SK-N-SH (cell line): Measurements from ENCODE around the gene ATP13A3. TPM values are rescaled to one million over a fixed set of nuclear protein-coding genes. Genes with fewer than 3 reads are reported as not detected.

Experiments
- CTCF ChIA-PET: fragments of 300-600, 350-600 bp; formaldehyde crosslinking; extraction: SDS; loops from one replicate; lab custom pipeline; 2021; lab: Yijun Ruan, JAX
- POLR2A ChIA-PET: fragments of 350-600 bp; sonication (Branson Sonifier 250); formaldehyde crosslinking; extraction: SDS; loops from one replicate; lab custom pipeline; 2020; ENCODE audit warnings: antibody characterized with exemption, inconsistent platforms; lab: Yijun Ruan, JAX
- DNase-seq: peaks from one replicate; pipeline ENCODE4 v3.0.0; 2012
- H2AFZ ChIP-seq: fragments of 200-600 bp; sonication (generic); 2 replicates; pipeline ENCODE4 v1.8.1; 2016; ENCODE audit warnings: antibody characterized with exemption, mild to moderate bottlenecking, low read depth
- H3F3A ChIP-seq: fragments of 200-600 bp; sonication (generic); replicated peaks from 2 replicates; pipeline ENCODE3; 2016; ENCODE audit warnings: antibody characterized with exemption, mild to moderate bottlenecking; ENCODE audit not compliant: insufficient read depth
- H3K27ac ChIP-seq, 2 experiments: fragments of 200-500 bp in 1 of 2; fragments of 200-600 bp in 1 of 2; sonication (Bioruptor generic) in 1 of 2; sonication (generic), shearing (Covaris generic) in 1 of 2; 2 replicates each; pipeline versions ENCODE4 v1.5.1 to v1.6.1; 2014 to 2016; ENCODE audit warnings: low read depth in 2 of 2, inconsistent platforms in 1 of 2, low read length in 1 of 2, mild to moderate bottlenecking in 1 of 2, mixed read lengths in 1 of 2
- H3K27me3 ChIP-seq: fragments of 200-600 bp; sonication (generic), shearing (Covaris generic); 2 replicates; pipeline ENCODE4 v1.6.1; 2016; ENCODE audit warnings: mixed run types; ENCODE audit not compliant: insufficient read depth
- H3K36me3 ChIP-seq, 2 experiments: fragments of 200-500 bp in 1 of 2; fragments of 200-600 bp in 1 of 2; sonication (Bioruptor generic) in 1 of 2; sonication (generic) in 1 of 2; replicated peaks in 1 of 2; 2 replicates each; pipeline versions ENCODE3 to v1.5.1; 2014 to 2016; ENCODE audit warnings: low read length in 1 of 2, mild to moderate bottlenecking in 1 of 2; ENCODE audit not compliant: insufficient read depth in 2 of 2, control insufficient read depth in 1 of 2
- H3K4me1 ChIP-seq, 2 experiments: fragments of 200-500 bp in 1 of 2; fragments of 200-600 bp in 1 of 2; sonication (Bioruptor generic) in 1 of 2; sonication (generic), shearing (Covaris generic) in 1 of 2; 2 replicates each; pipeline versions ENCODE4 v1.5.1 to v1.6.1; 2014 to 2016; ENCODE audit warnings: low read depth in 1 of 2, low read length in 1 of 2, mixed run types in 1 of 2; ENCODE audit not compliant: insufficient read depth in 2 of 2, control insufficient read depth in 1 of 2
- H3K4me2 ChIP-seq: fragments of 200-600 bp; sonication (generic), shearing (Covaris generic); 2 replicates; pipeline ENCODE4 v1.6.1; 2017; ENCODE audit warnings: mixed run types
- H3K4me3 ChIP-seq, 2 experiments: fragments of 200-500 bp in 1 of 2; fragments of 200-600 bp in 1 of 2; sonication (Bioruptor generic) in 1 of 2; sonication (generic), shearing (Covaris generic) in 1 of 2; 2 replicates each; pipeline versions ENCODE4 v1.5.1 to v1.8.1; 2014 to 2016; ENCODE audit warnings: low read depth in 2 of 2, inconsistent platforms in 1 of 2, low read length in 1 of 2, mild to moderate bottlenecking in 1 of 2, mixed read lengths in 1 of 2, moderate library complexity in 1 of 2
- H3K79me2 ChIP-seq: fragments of 200-600 bp; sonication (generic); 2 replicates; pipeline ENCODE4 v1.8.1; 2017; ENCODE audit warnings: mild to moderate bottlenecking; ENCODE audit not compliant: insufficient read depth
- H3K9ac ChIP-seq: fragments of 200-600 bp; sonication (generic); 2 replicates; pipeline ENCODE4 v1.6.1; 2017; ENCODE audit warnings: mixed run types
- H3K9me2 ChIP-seq: fragments of 200-600 bp; sonication (generic); 2 replicates; pipeline ENCODE4 v1.6.1; 2017; ENCODE audit warnings: mixed run types
- H3K9me3 ChIP-seq: fragments of 200-600 bp; sonication (generic); 2 replicates; pipeline ENCODE4 v1.6.1; 2017; ENCODE audit warnings: mixed run types, mild to moderate bottlenecking, moderate library complexity
- H4K20me1 ChIP-seq: fragments of 200-600 bp; sonication (generic); 2 replicates; pipeline ENCODE4 v1.6.1; 2017; ENCODE audit warnings: mild to moderate bottlenecking, mixed run types; ENCODE audit not compliant: insufficient read depth
- CTCF ChIP-seq: fragments of 200-600 bp; sonication (generic); IDR thresholded peaks from 2 replicates; pipeline ENCODE4 v1.6.1; 2017; ENCODE audit warnings: antibody characterized with exemption, mild to moderate bottlenecking, moderate library complexity
- EP300 ChIP-seq, 2 experiments: IDR thresholded peaks; 2 replicates each; pipeline versions ENCODE4 v1.4.0 to v1.6.1; 2012; ENCODE audit warnings: borderline replicate concordance in 1 of 2, low read depth in 1 of 2, low read length in 1 of 2
- FOXJ3 ChIP-seq: sonication (generic); formaldehyde crosslinking; IDR thresholded peaks from 2 replicates; pipeline ENCODE4 v1.5.1; 2020; ENCODE audit warnings: mild to moderate bottlenecking, missing genetic modification reagents
- NFIC ChIP-seq: IDR thresholded peaks from 2 replicates; pipeline ENCODE4 v1.4.0; 2012; ENCODE audit warnings: borderline replicate concordance
- POLR2AphosphoS5 ChIP-seq: IDR thresholded peaks from 2 replicates; pipeline ENCODE4 v1.6.1; 2012; ENCODE audit warnings: low read depth, low read length
- RAD21 ChIP-seq: IDR thresholded peaks from 2 replicates; pipeline ENCODE4 v1.6.1; 2012; ENCODE audit warnings: mild to moderate bottlenecking, low read length
- SMC3 ChIP-seq: IDR thresholded peaks from 2 replicates; pipeline ENCODE4 v1.6.1; 2012; ENCODE audit warnings: low read depth, low read length, improper control_type of control experiment
- USF2 ChIP-seq: fragments of 150-350 bp; IDR thresholded peaks from 2 replicates; pipeline ENCODE4 v1.6.1; 2017; ENCODE audit warnings: antibody characterized with exemption, low read length, low read depth, borderline replicate concordance
- WGBS: methylation state at CpG from one replicate; pipeline ENCODE4 v1.1.6; 2017; ENCODE audit warnings: low lambda C conversion rate; 5-methylcytosine and 5-hydroxymethylcytosine counted together
- polyA plus RNA-seq, 3 experiments: library from polyadenylated mRNA; depleted of rRNA; stranded (reverse); fragments of >200 nt; gene quantifications; 2 replicates each; pipeline ENCODE4 v1.2.3, GENCODE V29; 2012

ATP13A3 gene
- polyA plus RNA-seq, 1 of the 3 experiments (the other 2 are of a cell fraction) = 48.2 TPM

GRCh38 chr3:194507571-194507970 lies 20.8 kb upstream of the ATP13A3 start:
- no peaks in the 10 kb centered on the region for H3K27me3 ChIP-seq
- H3F3A ChIP-seq = peaks cover 4% of the 10 kb centered on the region
- TF ChIP-seq SMC3 (no peak), CTCF (no peak), FOXJ3 (CRISPR knock-in tag) (no peak), EP300 (IDR thresholded peaks at IDR 0.05; ENCODE audit: borderline replicate concordance in 1 of 2, low read depth in 1 of 2, low read length in 1 of 2) (no peak), RAD21 (no peak), USF2 (no peak)
- H4K20me1 ChIP-seq = no peaks in the 10 kb centered on the region
- ChIA-PET POLR2A (no interaction called here), CTCF (no interaction called here)
- no peaks in the 10 kb centered on the region for H3K79me2 ChIP-seq
- no peak for DNase-seq
- no peaks in the 10 kb centered on the region for H3K36me3 ChIP-seq
- no peak overlapping the region for H3K9ac ChIP-seq
- no peaks in the 10 kb centered on the region for H3K9me3 ChIP-seq
- no peak overlapping the region for H3K4me3 ChIP-seq
- H3K4me1 ChIP-seq = no peaks in the 10 kb centered on the region
- WGBS = 92% methylated on average over 12 of the region's 12 CpGs
- no peak overlapping the region for H2AFZ ChIP-seq
- no peak overlapping the region for H3K27ac ChIP-seq
- H3K4me2 ChIP-seq = no peak overlapping the region
- no peaks in the 10 kb centered on the region for H3K9me2 ChIP-seq

GRCh38 chr3:194505791-194506415 lies 19.1 kb upstream of the ATP13A3 start:
- H4K20me1 ChIP-seq = no peaks in the 10 kb centered on the region
- no peak overlapping the region for H3K27ac ChIP-seq
- H3K9me2 ChIP-seq = no peaks in the 10 kb centered on the region
- peaks cover 4% of the 10 kb centered on the region for H3F3A ChIP-seq
- DNase-seq = no peak
- 87% methylated on average over 5 of the region's 5 CpGs for WGBS
- no peaks in the 10 kb centered on the region for H3K27me3 ChIP-seq
- no peak overlapping the region for H3K9ac ChIP-seq
- no peak overlapping the region for H3K4me2 ChIP-seq
- no peaks in the 10 kb centered on the region for H3K9me3 ChIP-seq
- no peaks in the 10 kb centered on the region for H3K4me1 ChIP-seq
- H3K4me3 ChIP-seq = no peak overlapping the region
- CTCF ChIA-PET = interaction anchor here (0.6 kb wide), 1 partner anchor 468 kb away, joined by 3 read pairs; no protein-coding TSS in a partner anchor
- H3K79me2 ChIP-seq = no peaks in the 10 kb centered on the region
- H3K36me3 ChIP-seq = no peaks in the 10 kb centered on the region
- 0 out of 2 replicates have a peak overlapping the region, but pooled peaks have one; percentile 7 for H2AFZ ChIP-seq
- POLR2A ChIA-PET = no interaction called here
- TF ChIP-seq POLR2AphosphoS5 = no peak
- TF ChIP-seq FOXJ3 (CRISPR knock-in tag) = no peak
- TF ChIP-seq NFIC = no peak
- no peak for TF ChIP-seq RAD21
